Measurements from ENCODE around the gene RAD51AP1.

Gene RAD51AP1

DNA sequence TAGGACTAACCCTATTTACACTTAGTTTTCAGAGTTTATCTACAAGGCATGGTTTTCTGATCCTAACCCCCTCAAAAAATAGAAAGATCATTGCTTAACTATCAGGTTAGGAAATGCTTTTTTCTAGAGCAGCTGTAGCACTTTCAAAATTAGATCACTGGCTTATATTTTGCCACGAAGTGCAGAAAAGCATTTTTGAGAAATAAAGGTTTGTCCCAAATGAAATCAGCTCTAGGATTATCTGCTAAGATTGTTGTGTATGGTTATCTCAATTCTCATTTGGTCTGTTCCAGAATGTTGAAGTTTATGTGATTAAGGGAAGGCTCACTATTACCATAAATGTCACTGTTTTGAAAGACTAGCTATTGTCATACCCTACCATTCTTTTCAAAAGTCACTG, 13.5 kb downstream of the RAD51AP1 start:
- DNase-seq, result no peak

DNA sequence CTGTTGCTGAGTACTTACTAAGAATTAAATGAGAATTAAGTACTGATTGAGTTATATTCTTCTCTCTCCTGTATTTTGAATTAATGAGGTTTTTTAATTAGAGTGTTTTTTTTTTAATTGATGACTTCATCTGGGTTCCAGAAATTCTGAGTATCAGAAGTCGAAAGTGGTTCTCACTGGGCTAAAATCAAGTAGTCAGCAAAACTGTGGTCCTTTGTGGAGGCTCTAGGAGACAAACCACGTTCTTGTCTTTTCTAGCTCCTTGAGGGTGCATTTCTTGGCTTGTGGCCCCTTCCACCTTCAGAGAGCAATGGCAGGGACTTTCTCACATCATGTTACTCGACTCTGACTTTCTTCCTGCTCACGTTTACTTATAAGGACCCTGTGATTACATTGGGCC, 15.3 kb downstream of the RAD51AP1 start:
- no peak for DNase-seq

DNA sequence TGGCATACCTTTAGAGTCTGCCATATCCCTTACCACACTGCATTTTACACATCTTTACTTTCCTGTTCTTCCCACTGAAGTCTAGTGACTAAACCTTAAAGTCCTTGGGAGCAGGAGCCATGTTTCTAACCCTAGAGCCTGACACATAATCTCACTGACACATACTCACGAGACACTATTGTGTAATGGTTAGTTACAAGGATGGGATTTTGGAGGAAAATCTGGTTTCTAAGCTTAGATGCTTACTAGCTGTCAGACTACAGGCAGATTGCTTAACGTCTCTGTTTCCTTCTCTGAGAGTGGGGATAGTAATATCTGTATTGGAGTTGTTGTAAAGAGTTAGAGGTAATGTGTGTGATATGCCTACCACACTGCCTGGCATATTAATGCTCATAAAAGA, 17.1 kb downstream of the RAD51AP1 start:
- no peak for DNase-seq

DNA sequence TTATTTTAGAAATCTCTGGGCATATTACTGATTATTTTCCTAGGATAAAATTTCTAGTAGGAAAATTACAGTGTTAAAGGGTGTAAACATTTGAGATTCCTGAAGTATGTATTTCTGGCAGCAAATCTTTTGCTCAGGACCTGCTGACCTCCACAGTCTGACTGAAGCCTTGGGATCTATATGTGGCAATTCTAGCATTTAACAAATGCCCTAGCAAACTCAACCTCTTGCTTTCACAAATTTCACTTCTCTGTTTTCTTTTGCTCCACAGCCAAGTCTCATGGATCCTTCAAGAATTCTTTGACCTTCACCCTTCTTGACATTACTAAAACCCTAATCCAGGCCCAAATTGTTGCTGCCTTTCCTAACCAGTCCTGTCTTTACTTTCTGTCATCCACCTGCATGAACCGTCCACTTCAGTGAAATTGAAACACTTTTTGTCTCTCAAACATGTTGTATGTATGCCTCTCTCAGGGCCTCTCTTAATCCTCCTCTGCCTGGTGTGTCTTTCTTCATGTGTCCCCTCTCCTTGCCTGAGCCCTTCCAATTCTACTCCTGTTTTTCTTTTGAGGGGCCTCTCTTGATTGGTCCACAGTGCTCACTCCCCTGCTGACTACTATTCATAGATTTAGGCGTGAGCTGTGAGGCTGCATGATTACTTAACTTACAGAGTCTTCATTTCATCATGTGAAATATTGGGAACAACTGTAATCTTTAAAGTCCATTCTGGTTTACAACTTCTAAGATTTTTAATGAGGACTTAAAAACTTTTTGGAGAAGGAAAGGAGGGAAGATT, 18.2 kb downstream of the RAD51AP1 start:
- no peak for DNase-seq

DNA sequence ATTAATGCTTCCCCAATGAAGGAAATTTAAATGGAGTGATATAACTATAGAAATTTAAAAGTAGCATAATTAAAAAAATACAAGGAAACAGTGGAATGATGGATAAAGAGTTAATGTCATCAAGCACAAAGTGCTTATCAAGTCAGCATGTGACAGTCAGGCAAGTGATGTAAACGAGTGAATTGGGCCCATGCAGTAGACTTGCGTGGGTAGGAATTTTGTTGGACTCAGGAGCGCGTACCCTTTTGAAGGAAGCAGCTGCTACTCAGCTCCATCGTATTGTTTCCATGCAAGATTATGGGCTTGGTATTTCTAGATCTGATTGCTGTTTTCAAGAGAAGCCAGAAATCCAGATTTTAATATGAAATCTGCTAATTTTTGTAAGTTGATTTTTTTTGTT, 18.9 kb downstream of the RAD51AP1 start:
- DNase-seq, result no peak

DNA sequence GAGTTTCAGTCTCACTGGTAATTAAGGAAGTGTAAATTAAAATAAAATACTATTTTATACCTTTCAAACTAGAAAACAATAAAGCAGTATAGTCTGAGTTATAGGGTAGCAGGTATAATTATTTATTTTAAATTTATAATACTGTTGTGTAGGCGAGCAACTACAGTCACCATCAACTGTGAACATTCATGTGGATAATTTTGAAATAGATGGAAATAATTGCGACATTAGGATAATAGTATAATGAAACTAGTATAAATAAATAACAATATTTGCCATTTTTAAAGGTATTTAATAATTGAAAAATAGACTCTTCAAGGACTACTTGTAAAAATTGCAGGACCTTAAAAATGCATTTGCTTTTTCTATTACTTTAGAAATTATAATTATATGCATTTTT, 19.5 kb downstream of the RAD51AP1 start:
- DNase-seq, result no peak

DNA sequence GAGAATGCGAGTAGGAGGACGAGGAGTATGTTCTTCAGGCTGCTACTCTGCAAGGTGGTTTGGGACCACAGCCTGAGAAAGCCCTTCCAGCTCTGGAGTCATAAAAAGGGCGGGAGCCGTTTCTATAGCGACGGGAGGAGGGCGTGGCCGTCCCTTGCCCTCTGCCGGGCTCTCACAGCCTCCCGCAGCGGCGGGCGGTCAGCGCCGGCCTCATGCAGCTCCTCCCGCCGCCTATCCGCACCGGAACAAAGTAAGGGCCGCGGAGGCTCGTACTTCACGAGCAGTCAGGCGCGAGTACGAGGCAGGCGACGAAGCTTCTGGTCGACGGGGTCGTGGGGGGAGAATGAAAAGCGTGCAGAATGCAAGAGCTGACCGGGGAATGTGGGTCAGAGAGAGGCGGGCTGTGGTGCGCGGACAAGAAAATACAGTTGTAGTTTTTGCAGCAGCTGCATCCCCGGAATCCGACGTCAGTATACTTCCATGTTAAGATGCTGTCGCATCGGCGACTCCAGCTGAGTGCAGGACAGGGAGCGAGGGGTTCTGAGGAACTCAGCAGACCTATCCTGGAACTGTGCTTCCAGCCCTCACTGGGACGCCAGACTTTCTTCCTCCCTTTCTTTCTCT, 23.5 kb downstream of the RAD51AP1 start, which contains the start of gene DYRK4:
DYRK4 (plus strand) TSS at position 175 of the 624 bp plus-strand sequence; CDS start at position 213, 38 bp downstream.
- no peak for DNase-seq

DNA sequence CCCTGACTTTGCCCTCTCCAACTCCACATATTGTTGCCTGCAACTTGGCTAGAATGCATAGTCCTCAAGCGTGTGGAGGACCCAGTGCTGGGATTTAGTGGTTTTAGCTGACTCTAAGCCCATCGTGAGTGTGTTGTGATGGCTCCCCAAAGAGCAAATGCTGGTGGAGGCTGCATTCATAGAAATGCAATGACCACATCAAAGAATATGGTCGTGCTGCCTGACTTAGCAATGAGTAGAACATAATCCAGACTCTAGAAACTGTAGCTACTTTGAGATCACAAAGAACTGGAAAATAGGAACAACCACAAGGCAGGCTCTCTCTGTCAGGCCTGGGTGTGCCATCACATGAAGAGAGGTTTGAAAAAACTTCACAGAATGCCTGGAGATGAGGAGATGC, 24.6 kb downstream of the RAD51AP1 start:
- DNase-seq, result no peak

DNA sequence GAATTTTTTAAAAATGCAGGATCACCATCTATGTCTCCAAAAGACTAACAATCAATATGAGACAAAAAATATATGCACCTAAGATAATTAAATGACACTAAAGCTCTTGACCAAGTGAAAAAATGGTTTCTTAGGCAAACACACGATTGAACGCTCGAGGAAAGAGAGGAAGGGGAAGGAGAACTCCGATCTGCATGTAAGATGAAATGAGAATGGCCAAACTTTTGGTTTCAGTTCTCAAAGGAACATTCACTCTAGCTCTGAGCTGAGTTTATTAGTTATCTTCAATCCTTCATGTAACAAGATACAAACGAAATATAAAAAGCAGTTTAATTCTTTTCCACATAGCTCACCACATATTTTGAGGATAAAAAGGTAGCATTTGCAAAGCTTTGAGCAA, 26.1 kb downstream of the RAD51AP1 start:
- no peak for DNase-seq

DNA sequence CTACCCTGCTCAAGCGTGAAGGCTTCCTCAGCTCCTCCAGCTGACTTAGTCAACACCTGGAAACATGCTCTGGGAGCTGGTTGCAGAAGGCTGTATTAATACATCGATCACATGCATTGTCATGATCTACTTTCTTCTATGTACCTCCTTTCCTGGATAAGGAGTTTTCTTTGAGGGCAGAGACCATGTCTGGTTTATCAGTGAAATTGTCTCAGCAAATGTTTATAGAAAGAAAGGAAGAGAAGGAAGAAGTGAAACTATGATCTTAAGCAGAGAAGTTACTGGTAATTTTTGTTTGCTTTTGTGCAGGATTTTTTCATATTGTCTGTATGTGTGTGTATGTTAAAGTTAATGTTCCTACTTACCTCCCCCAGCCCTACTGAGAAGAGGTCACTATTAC, 27.8 kb downstream of the RAD51AP1 start:
- no peak for DNase-seq

DNA sequence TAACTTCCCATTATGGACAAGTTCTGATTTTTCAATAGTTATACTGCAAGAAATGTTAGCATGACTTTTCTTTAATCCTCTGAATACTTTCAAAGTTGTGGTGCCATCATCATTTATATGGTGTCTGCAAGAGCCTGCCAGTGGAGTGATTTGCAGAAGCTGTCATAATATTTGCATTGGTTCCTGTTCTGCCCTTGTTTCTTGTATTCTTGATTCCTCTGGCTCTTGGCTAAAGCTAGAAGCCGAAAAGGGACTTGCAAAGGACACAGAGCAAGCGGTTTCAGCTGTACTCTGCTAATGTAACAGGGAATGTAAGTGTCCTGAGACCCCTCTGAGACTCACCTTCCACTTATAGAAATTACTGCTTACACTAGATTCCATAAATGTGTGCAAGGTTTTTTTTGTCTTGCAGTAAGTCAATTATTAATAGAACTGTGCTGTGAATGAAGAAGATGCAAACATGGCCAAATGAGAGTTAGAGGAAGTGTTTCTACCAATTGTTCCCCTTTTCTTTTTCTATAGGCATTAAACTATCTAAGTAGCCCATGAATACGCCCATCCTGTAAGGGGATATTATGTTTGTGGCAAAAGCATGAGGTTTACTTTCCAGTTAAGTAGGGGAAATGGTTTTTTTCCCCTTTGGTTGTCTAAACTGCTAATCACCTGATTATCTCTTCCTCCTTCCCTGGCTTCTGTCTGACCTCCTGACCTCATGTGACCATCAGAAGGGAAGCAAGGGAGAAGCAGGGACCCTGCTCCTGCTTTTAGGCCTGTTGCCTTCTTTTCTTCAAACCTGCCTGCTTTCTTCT, 28.6 kb downstream of the RAD51AP1 start:
- no peak for DNase-seq

DNA sequence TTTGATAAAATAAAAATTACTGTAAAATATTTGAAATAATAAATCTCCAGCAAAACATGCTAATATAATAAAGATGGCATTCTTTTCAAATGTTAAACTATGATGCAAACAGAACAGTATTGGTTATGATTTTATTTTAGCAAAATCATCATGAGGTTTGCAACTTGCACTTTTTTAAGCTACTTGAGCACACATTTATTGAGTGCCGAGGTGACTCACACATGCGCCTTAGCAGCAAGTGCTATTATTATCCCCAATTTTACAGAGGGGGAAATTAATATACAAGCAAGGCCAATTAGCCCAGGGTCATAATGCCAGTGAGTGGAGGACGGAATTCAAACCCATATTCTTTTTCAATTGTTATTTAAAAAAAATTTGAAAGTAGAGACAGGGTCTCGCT, 30.6 kb downstream of the RAD51AP1 start:
- DNase-seq, result no peak

DNA sequence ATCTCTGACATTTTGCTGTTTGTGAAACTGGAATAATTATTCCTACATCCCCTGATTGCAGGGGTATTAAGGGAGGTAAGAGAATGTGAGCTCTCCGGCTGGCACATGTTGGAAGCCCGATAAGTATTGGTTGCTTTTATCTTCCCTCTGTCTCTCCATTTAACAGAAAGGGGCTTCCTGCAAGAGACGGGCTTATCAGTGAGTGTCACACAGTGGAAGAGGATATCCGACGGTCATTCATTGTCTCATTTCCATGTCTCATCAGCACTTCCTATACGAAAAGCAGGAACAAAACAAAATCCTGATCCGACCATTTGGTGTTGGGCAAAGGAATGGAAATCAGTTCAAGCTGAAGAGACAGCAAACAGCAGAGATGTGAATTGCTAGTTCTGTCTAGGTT, 34.0 kb downstream of the RAD51AP1 start:
- no peak for DNase-seq

DNA sequence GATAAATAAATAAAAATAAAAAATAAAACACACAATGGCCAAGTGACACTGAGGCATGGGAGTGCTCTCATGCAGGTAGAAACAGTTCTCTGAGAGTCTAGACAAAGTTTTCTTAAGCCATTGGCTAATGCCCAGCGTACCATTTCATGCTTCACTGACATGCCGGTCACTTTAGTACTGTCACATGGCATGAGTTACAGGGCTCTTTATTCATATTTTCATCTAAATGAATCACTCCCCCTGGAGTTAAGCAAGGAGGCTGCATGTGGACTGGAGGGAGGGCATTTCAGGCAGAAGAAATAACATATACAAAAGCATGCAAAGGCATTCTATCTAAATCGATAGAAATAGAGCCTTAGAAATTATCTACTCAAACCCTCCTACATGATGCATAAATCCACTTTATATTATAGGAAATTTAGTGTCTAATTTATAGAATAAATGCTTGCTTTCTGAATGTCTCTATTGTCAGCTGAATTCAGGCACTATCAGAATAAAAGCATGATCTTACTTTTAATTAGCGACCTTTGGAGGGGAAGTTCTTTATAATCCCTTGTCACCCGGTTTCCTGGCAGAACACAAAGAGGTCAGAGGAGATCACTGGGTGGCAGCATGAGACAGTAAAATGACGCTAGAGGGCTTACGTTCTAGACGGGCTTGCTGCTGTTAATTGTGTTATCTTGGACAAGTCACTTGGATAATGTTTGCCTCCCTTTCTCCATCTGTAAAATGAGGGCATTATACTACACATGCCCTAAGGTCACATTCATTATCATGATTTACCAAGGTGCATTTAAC, 40.8 kb downstream of the RAD51AP1 start:
- DNase-seq, result no peak

DNA sequence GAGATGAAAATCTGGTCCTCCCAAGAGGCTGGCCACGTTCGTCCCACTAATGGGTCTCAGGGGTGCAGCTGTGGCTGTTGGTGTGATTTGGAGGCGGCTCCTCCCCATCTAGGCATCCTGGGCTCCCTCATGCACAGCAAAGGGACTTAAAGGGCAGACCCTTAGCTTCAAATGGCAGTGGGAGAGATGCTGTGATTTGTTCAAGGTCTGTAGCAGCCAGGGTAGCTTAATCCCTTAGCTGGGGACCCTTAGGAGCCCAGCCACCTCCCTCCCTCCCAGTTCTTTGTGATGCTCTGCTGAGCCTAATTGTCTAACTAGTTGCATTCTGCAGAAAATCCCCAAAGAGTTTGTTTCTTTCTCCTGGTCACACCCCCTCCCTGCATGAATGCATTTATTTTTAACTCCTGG, 41.6 kb downstream of the RAD51AP1 start:
- DNase-seq, result no peak

DNA sequence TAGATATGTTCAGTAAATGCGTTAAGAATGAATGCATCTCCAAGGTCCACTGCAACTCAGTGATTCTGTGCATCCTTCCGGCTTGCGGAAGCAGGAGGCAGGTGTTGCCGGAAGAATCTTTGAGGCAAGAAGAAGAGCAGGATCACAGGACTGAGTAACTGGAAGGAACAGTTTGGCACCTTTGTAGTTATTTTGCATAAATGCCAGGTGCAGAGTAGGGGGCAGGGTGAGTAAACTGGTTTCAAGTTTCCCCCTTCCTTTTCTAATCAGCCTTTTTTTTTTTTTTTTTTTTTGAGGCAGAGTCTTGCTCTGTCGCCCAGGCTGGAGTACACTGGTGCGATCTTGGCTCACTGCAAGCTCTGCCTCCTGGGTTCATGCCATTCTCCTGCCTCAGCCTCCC, 45.6 kb downstream of the RAD51AP1 start:
- DNase-seq, result no peak

DNA sequence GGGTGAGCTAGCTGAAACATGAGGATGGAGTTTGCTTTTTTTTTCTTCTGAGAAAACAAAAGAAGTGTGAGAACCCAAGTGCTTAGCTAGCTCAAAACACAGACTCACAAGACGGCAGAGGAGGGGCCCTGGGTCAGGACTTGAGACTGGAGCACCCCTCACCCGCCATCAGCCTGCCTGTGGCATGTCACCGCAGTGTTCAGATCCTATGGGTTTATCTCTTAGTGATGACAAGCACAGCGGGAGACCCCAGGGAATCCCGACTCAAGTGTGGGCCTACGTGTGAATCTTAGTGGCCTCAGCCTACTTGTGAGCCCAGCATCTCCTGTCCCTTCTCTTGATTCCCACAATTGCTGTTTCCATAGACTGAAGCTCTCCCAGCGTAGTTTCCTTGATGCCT, 46.2 kb downstream of the RAD51AP1 start:
- no peak for DNase-seq

DNA sequence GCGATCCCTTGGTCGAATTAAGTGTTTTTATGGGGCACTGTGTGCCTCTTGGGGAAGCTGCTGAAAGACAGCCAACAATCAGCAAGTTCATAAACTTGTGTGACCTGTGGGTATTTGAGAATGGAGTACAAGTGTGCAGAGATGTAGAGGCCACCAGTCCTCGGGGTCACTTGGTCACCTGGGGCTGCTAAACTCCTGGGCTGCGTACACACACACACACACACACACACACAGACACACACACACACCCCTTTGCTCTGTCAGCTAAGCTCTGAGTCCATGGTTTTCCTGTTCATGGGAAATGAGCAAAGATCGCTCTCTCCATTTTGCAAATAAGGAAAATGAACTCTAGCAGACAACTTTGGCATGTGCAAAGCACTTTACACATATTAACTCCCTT, 47.8 kb downstream of the RAD51AP1 start:
- DNase-seq, result no peak

DNA sequence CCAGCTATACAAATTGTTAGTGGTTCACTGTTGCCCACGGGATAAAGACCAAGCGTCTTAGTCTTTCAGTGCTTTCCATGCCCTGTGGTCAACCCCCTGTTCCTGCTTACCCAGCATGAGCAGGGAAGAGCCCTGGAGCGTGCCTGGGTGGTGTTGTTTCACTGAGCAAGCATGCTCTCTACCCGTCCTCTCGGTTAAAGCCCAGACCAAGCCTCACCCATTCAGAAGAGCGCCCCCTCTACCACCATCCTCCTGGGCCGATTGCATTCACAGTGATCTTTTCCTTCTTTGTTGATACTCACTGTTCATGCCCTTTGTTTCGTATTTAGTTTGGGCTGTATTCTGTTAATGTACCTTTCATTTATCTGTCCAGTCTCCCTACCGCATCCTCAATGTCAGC, 48.4 kb downstream of the RAD51AP1 start:
- DNase-seq, result no peak

DNA sequence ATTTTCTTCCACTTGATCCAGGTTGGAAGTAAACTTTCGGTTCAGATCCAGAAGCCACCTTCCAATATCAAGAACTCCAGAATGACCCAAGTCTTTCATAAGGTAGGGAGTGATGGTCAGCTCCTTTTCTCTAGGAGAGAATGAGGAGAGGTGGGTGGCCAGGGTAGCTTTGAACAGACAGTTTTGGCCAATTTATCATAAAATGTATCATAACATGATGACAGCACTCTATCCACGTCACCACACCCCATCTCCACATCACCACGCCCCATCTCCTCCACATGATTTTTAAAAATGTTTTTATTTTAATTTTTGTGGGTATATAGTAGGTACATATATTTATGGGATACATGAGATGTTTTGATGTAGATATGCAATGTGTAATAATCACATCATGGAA, 50.2 kb downstream of the RAD51AP1 start:
- DNase-seq, result no peak

DNA sequence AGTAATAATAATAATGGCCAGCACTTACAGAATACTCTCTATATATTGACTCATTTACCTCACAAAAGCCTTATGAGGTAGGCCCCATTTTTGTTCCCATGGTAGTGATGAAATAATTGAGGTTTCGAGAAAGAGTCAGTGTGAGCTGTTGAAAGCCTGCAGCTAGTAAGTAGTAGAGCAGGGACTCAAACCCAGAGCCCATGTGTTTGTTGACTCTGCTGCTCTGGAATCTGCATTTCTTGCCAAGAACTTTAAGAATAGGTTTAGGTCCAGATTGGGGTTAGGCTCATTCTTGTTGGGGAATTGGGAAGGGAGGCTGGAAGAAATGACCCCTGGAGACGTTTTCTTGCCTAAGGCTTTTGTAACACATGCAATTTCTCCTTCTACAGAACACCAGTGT, 51.3 kb downstream of the RAD51AP1 start:
- DNase-seq, result no peak

DNA sequence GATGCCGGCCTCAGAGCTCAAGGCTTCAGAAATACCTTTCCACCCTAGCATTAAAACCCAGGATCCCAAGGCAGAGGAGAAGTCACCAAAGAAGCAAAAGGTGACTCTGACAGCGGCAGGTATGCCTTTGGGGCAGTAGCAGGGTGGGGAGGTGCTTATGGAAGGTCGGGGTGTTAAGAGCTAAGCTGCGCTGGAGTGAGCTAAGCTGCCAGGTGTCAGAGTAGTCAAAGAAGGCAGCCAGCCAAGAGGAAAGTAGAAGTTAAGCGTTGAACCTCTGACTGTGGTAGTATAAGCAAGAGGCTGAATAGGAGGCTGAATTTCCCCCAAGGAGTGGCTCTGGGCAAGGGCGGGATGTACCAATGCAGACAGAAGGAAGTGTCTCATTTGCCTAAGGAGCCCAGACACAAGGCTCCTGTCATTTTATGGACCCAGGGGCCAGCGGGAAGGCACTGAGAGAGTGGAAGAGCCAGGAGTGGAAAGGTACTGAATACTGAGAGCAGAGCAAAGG, 52.5 kb downstream of the RAD51AP1 start:
- DNase-seq, result peak; percentile 84

DNA sequence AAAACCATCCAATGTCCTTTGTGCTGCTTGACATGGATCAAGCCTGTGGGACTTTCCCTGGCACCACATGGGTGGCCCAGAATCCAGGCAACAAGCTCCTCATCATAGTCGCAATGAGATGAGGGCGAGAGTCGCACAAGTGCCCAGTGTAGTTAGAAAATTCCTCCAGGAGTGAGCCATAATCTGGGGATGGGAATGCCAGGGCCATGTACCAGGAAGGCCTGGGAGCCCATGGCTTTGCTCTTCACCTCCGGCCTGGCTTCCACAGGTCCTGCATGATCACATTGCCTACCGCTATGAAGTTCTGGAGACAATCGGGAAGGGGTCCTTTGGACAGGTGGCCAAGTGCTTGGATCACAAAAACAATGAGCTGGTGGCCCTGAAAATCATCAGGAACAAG, 57.2 kb downstream of the RAD51AP1 start:
- DNase-seq, result no peak

All from DMS79 treated with DMSO at 0.1 percent for 48 hours (cell line).